ENCODE measurements around the gene DCDC2. TPM values are rescaled to one million over a fixed set of nuclear protein-coding genes. Genes with fewer than 3 reads are reported as not detected.

DCDC2 gene
- total RNA-seq, 2 experiments from 2014 or later, result 0.14 TPM; not detected in 1

GRCh38 chr6:24358219-24358821, 461 bp upstream of the DCDC2 start:
- H3K27ac Mint-ChIP-seq, result no peak overlapping the region
- POLR2A ChIA-PET, result no interaction called here
- H3K36me3 Mint-ChIP-seq, result no peaks in the 10 kb centered on the region
- H3K27me3 Mint-ChIP-seq, result peaks cover 45% of the 10 kb centered on the region
- no peaks in the 10 kb centered on the region for H3K9me3 Mint-ChIP-seq
- H3K4me3 Mint-ChIP-seq, result peak overlapping the region; percentile 56
- H3K4me1 Mint-ChIP-seq, result peaks cover 12% of the 10 kb centered on the region
- DNase-seq (no peak), ATAC-seq (ENCODE audit: low read depth) (no peak)

- no peaks in the 10 kb centered on the region for H3K9me3 Mint-ChIP-seq
- DNase-seq (no peak), ATAC-seq (ENCODE audit: low read depth) (no peak)
- H3K36me3 Mint-ChIP-seq, result no peaks in the 10 kb centered on the region
- no peak overlapping the region for H3K4me3 Mint-ChIP-seq
- H3K4me1 Mint-ChIP-seq, result peaks cover 12% of the 10 kb centered on the region
- H3K27me3 Mint-ChIP-seq, result peaks cover 42% of the 10 kb centered on the region
- no peak overlapping the region for H3K27ac Mint-ChIP-seq
- POLR2A ChIA-PET, result no interaction called here
Measured at GRCh38 chr6:24356310-24356973, 1.4 kb downstream of the DCDC2 start.

GRCh38 chr6:24355393-24355792, 2.5 kb downstream of the DCDC2 start:
- no peak overlapping the region for H3K27ac Mint-ChIP-seq

GRCh38 chr6:24353861-24354260, 4.0 kb downstream of the DCDC2 start:
- ATAC-seq (ENCODE audit: low read depth) (no peak), DNase-seq (no peak)
- H3K4me3 Mint-ChIP-seq, result no peak overlapping the region
- H3K36me3 Mint-ChIP-seq, result no peaks in the 10 kb centered on the region
- H3K4me1 Mint-ChIP-seq, result peaks cover 6% of the 10 kb centered on the region
- no peaks in the 10 kb centered on the region for H3K9me3 Mint-ChIP-seq
- no peak overlapping the region for H3K27ac Mint-ChIP-seq
- POLR2A ChIA-PET, result no interaction called here
- peaks cover 47% of the 10 kb centered on the region for H3K27me3 Mint-ChIP-seq

More at GRCh38 chr6:24355393-24355792, 2.5 kb downstream of the DCDC2 start:
- ATAC-seq (ENCODE audit: low read depth) (no peak), DNase-seq (no peak)
- H3K27me3 Mint-ChIP-seq, result peaks cover 41% of the 10 kb centered on the region
- no peaks in the 10 kb centered on the region for H3K9me3 Mint-ChIP-seq
- POLR2A ChIA-PET, result no interaction called here
- H3K4me1 Mint-ChIP-seq, result peaks cover 12% of the 10 kb centered on the region
- H3K4me3 Mint-ChIP-seq, result no peak overlapping the region
- no peaks in the 10 kb centered on the region for H3K36me3 Mint-ChIP-seq

- Mint-ChIP-seq H3K4me1 (no peaks in the 10 kb centered on the region), H3K9me3 (no peaks in the 10 kb centered on the region), H3K36me3 (no peaks in the 10 kb centered on the region), H3K27me3 (peaks cover 43% of the 10 kb centered on the region), H3K27ac (no peak overlapping the region), H3K4me3 (no peak overlapping the region)
- DNase-seq (no peak), ATAC-seq (ENCODE audit: low read depth) (no peak)
- POLR2A ChIA-PET, result no interaction called here
Measured at GRCh38 chr6:24352434-24352833, 5.4 kb downstream of the DCDC2 start.

- Mint-ChIP-seq H3K9me3 (no peaks in the 10 kb centered on the region), H3K27me3 (peaks cover 35% of the 10 kb centered on the region), H3K4me1 (no peaks in the 10 kb centered on the region), H3K27ac (no peak overlapping the region), H3K36me3 (no peaks in the 10 kb centered on the region), H3K4me3 (no peak overlapping the region)
- ATAC-seq (ENCODE audit: low read depth) (no peak), DNase-seq (no peak)
- POLR2A ChIA-PET, result no interaction called here
Measured at GRCh38 chr6:24344976-24345375, 12.9 kb downstream of the DCDC2 start.

- no peak for ATAC-seq (ENCODE audit: low read depth)
- H3K27me3 Mint-ChIP-seq, result peaks cover 18% of the 10 kb centered on the region
- H3K4me3 Mint-ChIP-seq, result no peak overlapping the region
- POLR2A ChIA-PET, result no interaction called here
- DNase-seq, result no peak
- H3K9me3 Mint-ChIP-seq, result no peaks in the 10 kb centered on the region
- no peak overlapping the region for H3K27ac Mint-ChIP-seq
- H3K4me1 Mint-ChIP-seq, result no peaks in the 10 kb centered on the region
- no peaks in the 10 kb centered on the region for H3K36me3 Mint-ChIP-seq
Measured at GRCh38 chr6:24340998-24341938, 16.6 kb downstream of the DCDC2 start.

GRCh38 chr6:24339932-24340331, 17.9 kb downstream of the DCDC2 start:
- H3K36me3 Mint-ChIP-seq, result no peaks in the 10 kb centered on the region
- no peaks in the 10 kb centered on the region for H3K9me3 Mint-ChIP-seq
- ATAC-seq (ENCODE audit: low read depth) (no peak), DNase-seq (no peak)
- no peak overlapping the region for H3K27ac Mint-ChIP-seq
- POLR2A ChIA-PET, result no interaction called here
- H3K4me1 Mint-ChIP-seq, result no peaks in the 10 kb centered on the region
- peaks cover 11% of the 10 kb centered on the region for H3K27me3 Mint-ChIP-seq
- no peak overlapping the region for H3K4me3 Mint-ChIP-seq

GRCh38 chr6:24334285-24334684, 23.6 kb downstream of the DCDC2 start:
- no peak for ATAC-seq (ENCODE audit: low read depth)
- Mint-ChIP-seq H3K27ac (no peak overlapping the region), H3K4me3 (no peak overlapping the region), H3K4me1 (no peaks in the 10 kb centered on the region), H3K9me3 (no peaks in the 10 kb centered on the region), H3K36me3 (no peaks in the 10 kb centered on the region), H3K27me3 (peaks cover 7% of the 10 kb centered on the region)
- no peak for DNase-seq
- POLR2A ChIA-PET, result no interaction called here

- Mint-ChIP-seq H3K9me3 (no peaks in the 10 kb centered on the region), H3K4me1 (no peaks in the 10 kb centered on the region), H3K27ac (no peak overlapping the region), H3K27me3 (peaks cover 7% of the 10 kb centered on the region), H3K4me3 (no peak overlapping the region), H3K36me3 (no peaks in the 10 kb centered on the region)
- ATAC-seq (ENCODE audit: low read depth), result no peak
- no peak for DNase-seq
- POLR2A ChIA-PET, result no interaction called here
Measured at GRCh38 chr6:24332317-24332716, 25.5 kb downstream of the DCDC2 start.

- H3K27me3 Mint-ChIP-seq, result peaks cover 5% of the 10 kb centered on the region
- ATAC-seq (ENCODE audit: low read depth) (no peak), DNase-seq (no peak)
- POLR2A ChIA-PET, result no interaction called here
- H3K4me3 Mint-ChIP-seq, result no peak overlapping the region
- no peaks in the 10 kb centered on the region for H3K4me1 Mint-ChIP-seq
- no peak overlapping the region for H3K27ac Mint-ChIP-seq
- no peaks in the 10 kb centered on the region for H3K36me3 Mint-ChIP-seq
- no peaks in the 10 kb centered on the region for H3K9me3 Mint-ChIP-seq
Measured at GRCh38 chr6:24330137-24330732, 27.6 kb downstream of the DCDC2 start.

GRCh38 chr6:24329451-24329850, 28.4 kb downstream of the DCDC2 start:
- Mint-ChIP-seq H3K4me1 (no peaks in the 10 kb centered on the region), H3K27ac (no peak overlapping the region), H3K4me3 (no peak overlapping the region), H3K36me3 (no peaks in the 10 kb centered on the region), H3K9me3 (no peaks in the 10 kb centered on the region), H3K27me3 (peaks cover 9% of the 10 kb centered on the region)
- DNase-seq (no peak), ATAC-seq (ENCODE audit: low read depth) (no peak)
- POLR2A ChIA-PET, result no interaction called here

- Mint-ChIP-seq H3K27ac (no peak overlapping the region), H3K27me3 (peaks cover 12% of the 10 kb centered on the region), H3K36me3 (no peaks in the 10 kb centered on the region), H3K9me3 (no peaks in the 10 kb centered on the region), H3K4me1 (no peaks in the 10 kb centered on the region), H3K4me3 (no peak overlapping the region)
- POLR2A ChIA-PET, result no interaction called here
- no peak for DNase-seq
- no peak for ATAC-seq (ENCODE audit: low read depth)
Measured at GRCh38 chr6:24329022-24329421, 28.8 kb downstream of the DCDC2 start.

Data from activated naive CD8-positive, alpha-beta T cell treated with anti-CD3 and anti-CD28 coated beads, Interleukin-2, amount 10 ng/mL, durations not matched to agents 7 days and 5 days (primary cell).